ENCODE results near the gene PRPSAP2. TPM values are rescaled to one million over a fixed set of nuclear protein-coding genes. Genes with fewer than 3 reads are reported as not detected.

Gene PRPSAP2
- total RNA-seq, 1 donor = 26.3 TPM

- H3K4me3 ChIP-seq (ENCODE audit: low read depth, low read length) = no peak overlapping the region
- TF ChIP-seq CTCF (IDR thresholded peaks at IDR 0.05; ENCODE audit: insufficient read depth, low read length) = no peak
- no peak for DNase-seq (ENCODE audit: low read depth)
These were observed 88.6 kb downstream of the PRPSAP2 start for GRCh38 chr17:18946536-18946935.

GRCh38 chr17:18947866-18948265, 89.9 kb downstream of the PRPSAP2 start:
- DNase-seq (ENCODE audit: low read depth) = no peak
- H3K4me3 ChIP-seq (ENCODE audit: low read depth, low read length) = no peak overlapping the region
- no peak for TF ChIP-seq CTCF (IDR thresholded peaks at IDR 0.05; ENCODE audit: insufficient read depth, low read length)

GRCh38 chr17:18948476-18949006, 90.6 kb downstream of the PRPSAP2 start:
- H3K4me3 ChIP-seq (ENCODE audit: low read depth, low read length) = no peak overlapping the region
- no peak for TF ChIP-seq CTCF (IDR thresholded peaks at IDR 0.05; ENCODE audit: insufficient read depth, low read length)
- no peak for DNase-seq (ENCODE audit: low read depth)

- DNase-seq (ENCODE audit: low read depth) = peak; percentile 62
- no peak for TF ChIP-seq CTCF (IDR thresholded peaks at IDR 0.05; ENCODE audit: insufficient read depth, low read length)
These were observed 91.6 kb downstream of the PRPSAP2 start for GRCh38 chr17:18949566-18949965.

GRCh38 chr17:18950346-18950745, 92.4 kb downstream of the PRPSAP2 start:
- DNase-seq (ENCODE audit: low read depth) = no peak
- no peak overlapping the region for H3K4me3 ChIP-seq (ENCODE audit: low read depth, low read length)
- no peak for TF ChIP-seq CTCF (IDR thresholded peaks at IDR 0.05; ENCODE audit: insufficient read depth, low read length)

More at GRCh38 chr17:18949566-18949965, 91.6 kb downstream of the PRPSAP2 start:
- H3K4me3 ChIP-seq (ENCODE audit: low read depth, low read length) = no peak overlapping the region

- TF ChIP-seq CTCF (IDR thresholded peaks at IDR 0.05; ENCODE audit: insufficient read depth, low read length) = no peak
These were observed 93.3 kb downstream of the PRPSAP2 start for GRCh38 chr17:18950944-18951905.

More at GRCh38 chr17:18950944-18951905, 93.3 kb downstream of the PRPSAP2 start:
- H3K4me3 ChIP-seq (ENCODE audit: low read depth, low read length) = no peak overlapping the region
- DNase-seq (ENCODE audit: low read depth) = no peak
